HepG2 (cell line): ENCODE results near the gene PPIC. TPM values are rescaled to one million over a fixed set of nuclear protein-coding genes. Genes with fewer than 3 reads are reported as not detected.

ENCODE experiments used
- ARID4A ChIP-seq: sonication (generic); formaldehyde crosslinking; IDR thresholded peaks from 2 replicates; pipeline ENCODE4 v1.5.0; 2020; ENCODE audit warnings: mild to moderate bottlenecking, missing genetic modification reagents, borderline replicate concordance
- ARID5B ChIP-seq: IDR thresholded peaks from 2 replicates; pipeline ENCODE4 v1.4.0; 2020; ENCODE audit warnings: mild to moderate bottlenecking, missing genetic modification reagents
- ATF1 ChIP-seq: IDR thresholded peaks from 2 replicates; pipeline ENCODE4 v1.6.1; 2016; ENCODE audit warnings: mild to moderate bottlenecking, control low read depth
- ATF5 ChIP-seq: sonication (generic); formaldehyde crosslinking; IDR thresholded peaks from 2 replicates; pipeline ENCODE4 v1.4.0; 2020; ENCODE audit warnings: mild to moderate bottlenecking, low read depth, missing genetic modification reagents
- FOXJ3 ChIP-seq: sonication (generic); formaldehyde crosslinking; IDR thresholded peaks from 2 replicates; pipeline ENCODE4 v1.4.0; 2020; ENCODE audit warnings: missing genetic modification reagents, mild to moderate bottlenecking, borderline replicate concordance
- HIC2 ChIP-seq: sonication (generic); formaldehyde crosslinking; IDR thresholded peaks from 2 replicates; pipeline ENCODE4 v1.9.0; 2022; ENCODE audit warnings: low read depth, missing genetic modification reagents
- IKZF4 ChIP-seq: sonication (generic); formaldehyde crosslinking; IDR thresholded peaks from 2 replicates; pipeline ENCODE4 v1.5.1; 2020; ENCODE audit warnings: borderline replicate concordance, mild to moderate bottlenecking, low read depth, missing genetic modification reagents; ENCODE audit errors: not compliant biosample characterization
- SAFB2 ChIP-seq: sonication (generic); formaldehyde crosslinking; IDR thresholded peaks from 2 replicates; pipeline ENCODE4 v1.5.1; 2020; ENCODE audit warnings: missing genetic modification reagents, low read depth, mild to moderate bottlenecking, borderline replicate concordance
- TEAD3 ChIP-seq: optimal IDR thresholded peaks from 2 replicates; pipeline ENCODE3; 2016; ENCODE audit warnings: borderline replicate concordance
- YY1 ChIP-seq: IDR thresholded peaks from 2 replicates; pipeline ENCODE4 v1.6.1; 2011; ENCODE audit warnings: low read length, low read depth, moderate library complexity, mild to moderate bottlenecking; ENCODE audit not compliant: insufficient read depth, insufficient replicate concordance
- ZNF143 ChIP-seq: sonication (generic); formaldehyde crosslinking; IDR thresholded peaks from 2 replicates; pipeline ENCODE4 v1.4.0; 2020; ENCODE audit warnings: missing genetic modification reagents
- ZNF253 ChIP-seq: sonication (generic); formaldehyde crosslinking; IDR thresholded peaks from 2 replicates; pipeline ENCODE4 v1.8.0; 2022; ENCODE audit warnings: mild to moderate bottlenecking, missing genetic modification reagents, borderline replicate concordance
- ZNF3 ChIP-seq: IDR thresholded peaks from 2 replicates; pipeline ENCODE4 v1.7.0; 2017; ENCODE audit warnings: inconsistent platforms
- ZNF30 ChIP-seq: sonication (generic); formaldehyde crosslinking; IDR thresholded peaks from 2 replicates; pipeline ENCODE4 v1.5.0; 2020; ENCODE audit warnings: mild to moderate bottlenecking, missing genetic modification reagents
- ZNF839 ChIP-seq: sonication (generic); formaldehyde crosslinking; IDR thresholded peaks from 2 replicates; pipeline ENCODE4 v1.4.0; 2020; ENCODE audit warnings: missing genetic modification reagents, mild to moderate bottlenecking, borderline replicate concordance
- polyA plus RNA-seq, 8 experiments: library from polyadenylated mRNA; depleted of rRNA in 3 of 8; stranded (reverse) in 7 of 8; unstranded in 1 of 8; fragments of >200 nt; fragmentation: Illumina TruSeq in 4 of 8; extraction: Trizol in 4 of 8; gene quantifications; 2 replicates each; pipeline versions ENCODE4 v1.2.1 to v1.2.3, GENCODE V29; 2011 to 2016; ENCODE audit warnings: low read depth in 4 of 8, missing spikeins in 1 of 8, mixed read lengths in 1 of 8; ENCODE audit not compliant: insufficient read depth in 1 of 8
- total RNA-seq, 5 experiments: library from RNA; depleted of rRNA; stranded (reverse); fragments of >200 nt; fragmentation: Illumina TruSeq; extraction: Trizol; gene quantifications; 2 replicates each; pipeline ENCODE4 v1.2.3, GENCODE V29; 2016; ENCODE audit warnings: low read depth in 1 of 5
- TF ChIP-seq, protein P1 (sequence below): sonication (generic); formaldehyde crosslinking; conservative IDR thresholded peaks from 2 replicates; pipeline ENCODE4 v1.5.0; 2020; ENCODE audit warnings: missing genetic modification reagents

The PPIC gene
- total and polyA plus RNA-seq, 2 of the 13 experiments (the other 11 are each of a cell fraction or from before 2014, with no cell fraction given), result 6.2 to 17.2 TPM

DNA sequence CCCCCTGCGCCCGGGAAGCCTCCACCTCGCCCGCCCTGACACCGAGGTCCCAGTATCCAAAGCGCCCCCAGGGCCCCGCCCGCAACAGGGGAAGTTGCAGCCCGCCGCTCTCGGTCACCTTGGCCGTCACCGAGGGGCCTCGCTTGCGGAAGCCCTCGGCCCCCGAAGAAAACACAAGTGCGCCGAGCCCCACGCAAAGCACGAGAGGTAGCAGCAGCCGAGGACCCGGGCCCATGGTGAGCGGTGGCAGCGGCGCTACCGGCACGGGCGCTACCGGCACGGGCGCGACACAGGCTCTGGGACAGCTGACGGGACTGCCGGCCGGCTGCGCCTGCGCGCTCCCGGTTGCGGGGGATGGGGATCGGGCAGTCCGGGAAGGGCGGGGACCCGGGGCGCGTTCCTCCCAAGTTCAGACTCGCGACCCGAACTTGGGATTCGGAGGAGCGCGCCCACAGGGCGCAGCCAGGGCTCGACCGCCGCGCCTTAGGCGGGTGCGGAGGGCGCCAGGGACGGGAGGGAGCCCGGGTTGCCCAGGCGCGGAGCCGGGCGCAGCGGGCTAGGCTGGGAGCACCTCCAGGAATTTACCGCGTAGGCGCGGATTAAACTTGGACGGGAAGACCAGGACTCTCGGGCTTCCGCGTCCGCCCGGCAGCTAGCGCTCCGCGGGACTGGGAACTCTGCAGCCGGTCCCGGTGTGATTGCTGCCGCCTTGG is at the start of gene PPIC (continued):
- TF ChIP-seq HIC2 (CRISPR knock-in tag), result no peak
- TF ChIP-seq ZNF3 (CRISPR knock-in tag), result no peak
- TF ChIP-seq YY1, result no peak
- no peak for TF ChIP-seq TEAD3 (CRISPR knock-in tag)
- TF ChIP-seq ATF5, result no peak
- TF ChIP-seq ATF1 (CRISPR knock-in tag), result no peak
- peak; percentile 73; the same call in 1 of the 2 replicates for TF ChIP-seq ARID4A (CRISPR knock-in tag)
- no peak; the same call in 1 of the 2 replicates for TF ChIP-seq ZNF839 (CRISPR knock-in tag)
- TF ChIP-seq SAFB2 (CRISPR knock-in tag), result no peak
- TF ChIP-seq FOXJ3 (CRISPR knock-in tag), result no peak
- no peak for TF ChIP-seq ZNF30 (CRISPR knock-in tag)
- TF ChIP-seq, protein P1, sequence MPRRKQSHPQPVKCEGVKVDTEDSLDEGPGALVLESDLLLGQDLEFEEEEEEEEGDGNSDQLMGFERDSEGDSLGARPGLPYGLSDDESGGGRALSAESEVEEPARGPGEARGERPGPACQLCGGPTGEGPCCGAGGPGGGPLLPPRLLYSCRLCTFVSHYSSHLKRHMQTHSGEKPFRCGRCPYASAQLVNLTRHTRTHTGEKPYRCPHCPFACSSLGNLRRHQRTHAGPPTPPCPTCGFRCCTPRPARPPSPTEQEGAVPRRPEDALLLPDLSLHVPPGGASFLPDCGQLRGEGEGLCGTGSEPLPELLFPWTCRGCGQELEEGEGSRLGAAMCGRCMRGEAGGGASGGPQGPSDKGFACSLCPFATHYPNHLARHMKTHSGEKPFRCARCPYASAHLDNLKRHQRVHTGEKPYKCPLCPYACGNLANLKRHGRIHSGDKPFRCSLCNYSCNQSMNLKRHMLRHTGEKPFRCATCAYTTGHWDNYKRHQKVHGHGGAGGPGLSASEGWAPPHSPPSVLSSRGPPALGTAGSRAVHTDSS (CRISPR knock-in tag), result 0 out of 2 replicates have a peak, but pooled peaks have one; percentile 53
- TF ChIP-seq ZNF143 (CRISPR knock-in tag), result peak; percentile 60; the same call in 1 of the 2 replicates
- TF ChIP-seq ZNF253, result peak; percentile 69; the same call in 1 of the 2 replicates
- TF ChIP-seq IKZF4, result no peak
- peak; percentile 66 for TF ChIP-seq ARID5B
